ES-I3 (cell line): ENCODE measurements around the gene DMD.

Experiments
- H3K36me3 ChIP-seq: 2 replicates; pipeline ENCODE4 v1.6.1; 2013; ENCODE audit warnings: mild to moderate bottlenecking, low read length, control low read depth, moderate library complexity; ENCODE audit not compliant: insufficient read depth
- H3K4me1 ChIP-seq: 2 replicates; pipeline ENCODE4 v1.6.1; 2013; ENCODE audit warnings: mild to moderate bottlenecking, control low read depth, low read length; ENCODE audit not compliant: insufficient read depth
- H3K9ac ChIP-seq: 2 replicates; pipeline ENCODE4 v1.6.1; 2013; ENCODE audit warnings: low read depth, mild to moderate bottlenecking, low read length, moderate library complexity
- H3K9me3 ChIP-seq: 2 replicates; pipeline ENCODE4 v1.6.1; 2013; ENCODE audit warnings: mild to moderate bottlenecking, low read length, moderate library complexity; ENCODE audit not compliant: control insufficient read depth, insufficient read depth

Gene DMD

DNA sequence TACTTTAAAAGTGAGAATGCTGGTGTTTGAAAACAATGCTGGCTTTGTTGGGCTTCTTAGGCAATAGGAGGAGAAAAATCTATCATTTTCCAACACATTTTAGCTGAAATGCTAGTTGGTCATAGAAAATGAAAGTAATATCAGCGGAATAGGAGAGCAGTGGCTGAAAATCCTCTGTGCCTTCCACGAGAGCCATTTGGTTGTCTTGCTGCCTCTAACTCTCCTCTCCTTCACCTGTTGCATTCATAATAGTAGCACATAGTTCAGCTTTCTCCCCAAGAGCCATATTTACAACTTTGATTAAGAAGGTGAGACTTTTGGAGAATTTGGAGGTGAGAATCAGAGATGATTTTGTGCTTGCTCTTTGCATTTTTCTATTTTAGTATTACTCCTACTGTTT lies 1290.1 kb downstream of the DMD start:
- H3K4me1 ChIP-seq, result no peaks in the 10 kb centered on the region
- H3K9me3 ChIP-seq, result no peaks in the 10 kb centered on the region
- H3K9ac ChIP-seq, result no peak overlapping the region
- no peaks in the 10 kb centered on the region for H3K36me3 ChIP-seq

DNA sequence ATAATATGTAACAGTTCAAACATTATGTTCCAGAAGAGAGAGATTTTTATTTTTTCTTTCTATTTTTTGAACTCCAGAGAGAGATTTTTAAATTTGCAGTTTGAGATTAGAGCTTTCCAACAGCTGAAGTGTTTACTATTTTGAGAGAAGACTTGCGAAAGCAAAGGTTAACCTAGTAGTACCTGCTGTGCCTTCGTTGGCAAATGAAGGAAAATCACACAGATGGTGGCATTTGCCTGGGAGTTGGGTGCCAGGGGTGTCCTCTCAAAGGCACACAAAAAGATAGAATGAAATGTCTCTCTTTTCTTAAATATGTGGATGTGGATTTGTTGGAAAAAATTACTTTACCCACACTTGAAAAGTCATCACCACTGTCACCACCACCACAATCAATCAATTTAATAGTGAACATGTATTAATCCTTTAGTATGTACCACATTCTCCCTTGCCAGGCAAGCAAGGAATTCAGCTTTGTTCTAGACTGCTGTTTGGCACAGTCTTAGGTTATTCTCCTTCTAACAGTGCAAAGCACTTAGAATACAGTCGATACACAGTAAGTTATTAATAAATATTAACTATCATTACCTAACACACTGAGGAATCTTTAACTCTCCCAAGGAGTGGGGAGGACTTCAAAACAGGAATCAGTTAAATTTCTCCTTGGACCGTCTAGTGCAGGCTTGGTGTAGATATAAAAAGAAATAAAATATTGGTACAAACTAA lies 1301.3 kb downstream of the DMD start:
- Histone ChIP-seq H3K36me3 (no peaks in the 10 kb centered on the region), H3K4me1 (no peaks in the 10 kb centered on the region), H3K9me3 (no peaks in the 10 kb centered on the region)

DNA sequence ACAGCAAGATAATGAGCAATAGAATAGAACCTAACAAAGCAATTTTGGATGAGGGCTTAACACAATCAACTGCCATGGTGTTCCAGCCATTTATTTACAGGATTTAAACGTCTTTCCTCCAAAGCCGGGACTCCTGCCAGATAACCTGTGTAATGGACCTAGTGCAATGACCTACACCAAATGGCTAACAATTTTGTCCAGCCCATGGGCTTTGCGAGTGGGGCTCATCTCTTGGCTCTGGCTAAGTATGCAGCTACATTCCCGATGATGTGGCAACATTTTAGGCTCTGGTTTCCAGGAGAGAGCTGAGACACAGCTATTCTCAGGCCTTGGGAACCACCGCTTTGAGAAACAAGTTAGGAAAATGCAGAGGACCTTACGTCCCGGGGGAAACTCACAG lies 1317.2 kb downstream of the DMD start:
- Histone ChIP-seq H3K4me1 (no peaks in the 10 kb centered on the region; the same call in 1 of the 2 replicates), H3K36me3 (no peaks in the 10 kb centered on the region), H3K9me3 (no peaks in the 10 kb centered on the region), H3K9ac (no peak overlapping the region)

More for the DNA sequence above, 1301.3 kb downstream of the DMD start:
- H3K9ac ChIP-seq, result no peak overlapping the region

DNA sequence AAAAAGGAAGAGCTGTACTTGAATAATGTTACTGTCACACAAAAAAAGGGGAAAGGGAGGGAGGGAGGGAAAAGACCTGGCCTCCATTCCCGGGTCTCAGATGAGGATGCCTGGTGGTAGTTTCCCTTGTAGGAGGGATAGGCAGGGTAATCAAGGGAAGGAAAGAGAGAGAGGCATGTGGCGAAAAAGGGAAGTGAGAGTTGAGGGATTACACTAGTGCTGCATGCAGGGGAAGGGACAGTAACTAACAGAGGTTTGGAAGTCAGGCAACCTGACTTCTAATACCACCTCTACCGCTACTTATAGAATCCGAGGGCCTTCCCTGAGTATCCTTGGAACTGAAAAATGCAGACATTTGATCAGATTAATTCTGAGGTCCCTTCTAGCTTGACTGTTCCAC lies 1317.8 kb downstream of the DMD start:
- no peaks in the 10 kb centered on the region for H3K36me3 ChIP-seq
- H3K4me1 ChIP-seq, result no peaks in the 10 kb centered on the region; the same call in 1 of the 2 replicates
- no peaks in the 10 kb centered on the region for H3K9me3 ChIP-seq
- no peak overlapping the region for H3K9ac ChIP-seq

DNA sequence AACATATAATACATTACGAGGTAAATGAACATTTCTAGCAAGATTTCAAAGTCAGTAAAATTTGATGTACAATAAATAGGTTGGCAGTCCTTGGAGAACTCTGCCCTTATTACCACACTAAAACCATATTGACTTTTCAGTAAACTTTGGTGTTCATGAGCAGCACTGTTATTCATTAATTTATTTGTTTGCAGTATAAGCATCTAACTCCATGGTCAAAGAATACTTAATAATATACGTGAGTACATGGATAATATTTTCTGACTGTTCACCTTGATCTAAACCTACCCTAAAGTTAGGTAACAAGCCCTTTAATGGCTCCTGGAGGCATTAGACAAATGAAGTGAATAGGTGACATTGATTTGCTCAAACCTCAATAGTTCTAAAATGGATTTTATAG lies 1322.3 kb downstream of the DMD start:
- Histone ChIP-seq H3K9me3 (no peaks in the 10 kb centered on the region), H3K9ac (no peak overlapping the region), H3K4me1 (no peaks in the 10 kb centered on the region; the same call in 1 of the 2 replicates), H3K36me3 (no peaks in the 10 kb centered on the region)

DNA sequence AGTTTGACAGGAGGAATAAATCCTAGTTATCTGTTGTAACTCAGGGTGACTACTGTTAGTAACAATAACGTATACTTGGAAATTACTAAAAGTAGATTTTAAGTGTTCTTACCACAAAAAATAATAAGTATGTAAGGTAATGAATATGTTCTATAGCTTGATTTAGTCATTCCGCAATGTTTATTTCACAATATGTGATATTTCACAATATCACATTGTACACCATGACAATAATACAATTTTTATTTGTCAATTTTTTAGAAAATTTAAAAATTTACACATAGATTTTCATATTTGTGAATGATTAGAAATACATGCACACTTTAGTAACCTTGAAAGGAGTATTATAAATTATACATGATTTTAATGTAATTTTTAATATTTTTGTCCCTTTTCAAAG lies 1326.8 kb downstream of the DMD start:
- Histone ChIP-seq H3K4me1 (no peaks in the 10 kb centered on the region), H3K9me3 (no peaks in the 10 kb centered on the region), H3K36me3 (no peaks in the 10 kb centered on the region), H3K9ac (no peak overlapping the region)

DNA sequence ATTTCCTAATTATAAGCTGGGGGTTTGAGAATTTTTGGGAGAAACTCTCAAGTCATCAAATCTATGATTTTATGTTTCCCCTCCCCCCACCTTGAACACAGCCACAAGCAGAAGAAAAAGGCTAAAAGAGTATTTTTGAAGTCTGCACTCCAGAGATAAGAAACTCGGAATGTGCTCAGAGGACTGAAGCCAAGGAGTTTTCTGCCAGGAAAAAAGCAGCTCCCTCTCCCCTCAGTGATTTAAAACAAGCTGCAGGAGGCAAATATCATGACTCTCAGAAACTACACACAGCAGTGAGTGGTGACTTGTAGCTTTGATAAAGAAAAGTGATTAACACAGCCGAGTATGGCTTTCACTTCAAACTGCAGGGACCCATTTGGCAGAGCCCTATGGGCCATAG lies 1339.3 kb downstream of the DMD start:
- H3K36me3 ChIP-seq, result no peaks in the 10 kb centered on the region
- peaks cover 3% of the 10 kb centered on the region; the same call in 1 of the 2 replicates for H3K4me1 ChIP-seq
- H3K9ac ChIP-seq, result no peak overlapping the region
- no peaks in the 10 kb centered on the region for H3K9me3 ChIP-seq

- Histone ChIP-seq H3K9ac (no peak overlapping the region), H3K9me3 (no peaks in the 10 kb centered on the region), H3K36me3 (no peaks in the 10 kb centered on the region), H3K4me1 (peaks cover 3% of the 10 kb centered on the region; the same call in 1 of the 2 replicates)
These were observed 1341.1 kb downstream of the DMD start for GRCh38 chrX:31870267-31870666.

GRCh38 chrX:31860686-31861085 lies 1350.7 kb downstream of the DMD start:
- no peaks in the 10 kb centered on the region for H3K36me3 ChIP-seq
- H3K4me1 ChIP-seq, result no peaks in the 10 kb centered on the region
- no peak overlapping the region for H3K9ac ChIP-seq
- H3K9me3 ChIP-seq, result no peaks in the 10 kb centered on the region

- Histone ChIP-seq H3K4me1 (no peaks in the 10 kb centered on the region), H3K9me3 (no peaks in the 10 kb centered on the region), H3K36me3 (no peaks in the 10 kb centered on the region), H3K9ac (no peak overlapping the region)
These were observed 1352.4 kb downstream of the DMD start for GRCh38 chrX:31858915-31859314.

DNA sequence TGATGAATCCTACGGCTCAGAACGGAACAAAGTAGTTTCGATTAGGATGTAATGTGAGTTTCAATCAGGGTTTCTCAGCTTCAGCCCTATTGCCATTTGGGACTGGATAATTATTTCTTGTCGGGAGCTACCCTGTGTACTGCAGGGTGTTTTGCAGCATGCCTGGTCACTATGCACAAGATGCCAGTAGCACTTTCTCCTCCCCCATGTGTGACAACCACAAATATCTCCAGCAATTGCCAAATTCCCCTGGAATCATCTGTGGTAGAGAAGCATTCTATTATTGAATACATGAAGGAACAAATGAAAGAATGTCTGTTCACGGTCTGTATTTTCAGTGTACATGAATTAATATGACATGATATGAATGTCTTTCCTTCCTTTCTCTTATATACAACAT lies 1356.6 kb downstream of the DMD start:
- H3K4me1 ChIP-seq, result no peaks in the 10 kb centered on the region
- H3K36me3 ChIP-seq, result no peaks in the 10 kb centered on the region
- H3K9me3 ChIP-seq, result no peaks in the 10 kb centered on the region
- no peak overlapping the region for H3K9ac ChIP-seq

DNA sequence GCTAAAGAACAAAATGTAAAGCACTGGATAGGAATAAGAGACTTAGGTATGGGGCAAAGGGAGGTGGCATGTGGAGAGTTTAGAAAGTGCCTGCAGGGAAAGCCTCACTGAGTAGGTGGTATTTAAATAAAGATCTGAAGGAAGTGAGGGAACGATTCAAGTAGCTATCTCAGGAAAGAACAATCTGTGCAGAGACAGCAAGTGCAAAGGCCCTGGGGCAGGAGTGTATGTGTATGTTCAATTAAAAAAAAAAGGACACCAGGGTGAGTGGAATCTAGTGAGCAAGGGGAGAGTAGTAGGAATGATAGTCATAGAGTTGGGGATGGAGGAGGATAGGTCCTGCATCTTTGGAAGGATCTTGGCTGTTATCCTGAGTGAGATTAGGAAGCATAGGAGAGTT lies 1359.6 kb downstream of the DMD start:
- Histone ChIP-seq H3K9ac (no peak overlapping the region), H3K36me3 (no peaks in the 10 kb centered on the region), H3K9me3 (no peaks in the 10 kb centered on the region), H3K4me1 (no peaks in the 10 kb centered on the region)

- Histone ChIP-seq H3K36me3 (no peaks in the 10 kb centered on the region), H3K9me3 (no peaks in the 10 kb centered on the region), H3K4me1 (no peaks in the 10 kb centered on the region), H3K9ac (no peak overlapping the region)
These were observed 1363.6 kb downstream of the DMD start for GRCh38 chrX:31847773-31848172.

- H3K36me3 ChIP-seq, result no peaks in the 10 kb centered on the region
- H3K4me1 ChIP-seq, result no peaks in the 10 kb centered on the region
- no peaks in the 10 kb centered on the region for H3K9me3 ChIP-seq
- no peak overlapping the region for H3K9ac ChIP-seq
These were observed 1366.3 kb downstream of the DMD start for GRCh38 chrX:31845003-31845402.

DNA sequence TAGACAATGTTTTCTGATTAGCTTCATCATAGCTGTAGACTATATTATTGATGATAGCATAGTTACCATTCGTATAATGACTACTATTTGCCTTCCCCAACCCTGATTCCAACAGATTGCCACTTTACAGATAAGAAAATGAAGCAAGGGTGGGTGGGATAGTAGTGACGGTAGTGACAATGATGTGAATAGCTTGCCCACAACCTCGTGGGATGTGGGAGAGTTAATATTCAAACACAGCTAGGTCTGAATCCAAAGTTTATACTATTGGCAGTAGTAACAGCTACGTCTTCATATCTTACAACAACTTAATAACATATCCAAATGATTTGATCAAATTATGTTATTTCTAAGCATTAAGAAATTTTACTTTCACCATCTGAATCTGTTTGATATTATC lies 1372.7 kb downstream of the DMD start:
- H3K9me3 ChIP-seq, result no peaks in the 10 kb centered on the region
- no peak overlapping the region for H3K9ac ChIP-seq
- no peaks in the 10 kb centered on the region for H3K36me3 ChIP-seq
- no peaks in the 10 kb centered on the region for H3K4me1 ChIP-seq
